ENCODE measurements around the gene ATP6V1G3.
"Not testable (repeated sequence)": the region's sequence is repeated elsewhere in the genome, so short reads cannot be mapped to it uniquely, and the experiment has no call there.

ATP6V1G3 gene

DNA sequence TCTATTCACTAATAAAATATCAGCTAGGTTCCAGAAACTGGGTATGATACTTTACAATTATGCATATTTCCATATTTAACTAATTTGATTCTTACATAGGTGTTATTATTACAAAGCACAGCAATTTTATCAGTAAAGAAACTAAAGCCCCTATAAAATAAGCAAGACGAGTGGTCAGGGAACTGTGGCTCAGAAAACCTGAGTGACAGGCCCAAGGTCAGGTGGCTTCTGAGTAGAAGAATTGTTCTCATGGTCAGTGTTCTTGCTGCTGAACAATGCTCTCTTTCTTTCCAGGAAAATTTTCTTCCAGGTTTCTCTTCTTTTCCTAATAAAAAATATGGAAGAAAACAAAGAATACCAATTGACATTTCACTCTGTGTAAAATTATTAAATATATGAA is 2.2 kb upstream of the ATP6V1G3 start:
- no peak for DNase-seq (ENCODE audit: low spot score)

DNA sequence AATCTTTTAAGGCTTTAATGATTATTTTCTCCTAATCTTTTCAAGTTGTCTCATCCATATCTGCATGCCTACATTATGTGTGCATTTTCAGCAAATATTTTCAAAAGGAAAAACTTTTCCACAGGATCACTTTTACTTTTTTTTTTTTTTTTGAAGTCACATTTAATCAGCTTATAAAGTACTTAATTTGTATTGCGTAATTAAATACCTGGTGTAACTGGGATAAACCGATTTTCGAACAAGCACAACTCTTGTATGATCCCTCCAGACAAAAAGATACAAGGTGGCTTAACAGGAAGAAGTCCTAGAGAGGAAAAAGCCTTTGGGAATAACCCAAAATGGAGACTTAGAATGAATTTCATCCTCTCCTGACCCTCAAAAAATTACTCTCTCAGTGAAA is 1.3 kb upstream of the ATP6V1G3 start:
- DNase-seq (ENCODE audit: low spot score), result no peak

DNA sequence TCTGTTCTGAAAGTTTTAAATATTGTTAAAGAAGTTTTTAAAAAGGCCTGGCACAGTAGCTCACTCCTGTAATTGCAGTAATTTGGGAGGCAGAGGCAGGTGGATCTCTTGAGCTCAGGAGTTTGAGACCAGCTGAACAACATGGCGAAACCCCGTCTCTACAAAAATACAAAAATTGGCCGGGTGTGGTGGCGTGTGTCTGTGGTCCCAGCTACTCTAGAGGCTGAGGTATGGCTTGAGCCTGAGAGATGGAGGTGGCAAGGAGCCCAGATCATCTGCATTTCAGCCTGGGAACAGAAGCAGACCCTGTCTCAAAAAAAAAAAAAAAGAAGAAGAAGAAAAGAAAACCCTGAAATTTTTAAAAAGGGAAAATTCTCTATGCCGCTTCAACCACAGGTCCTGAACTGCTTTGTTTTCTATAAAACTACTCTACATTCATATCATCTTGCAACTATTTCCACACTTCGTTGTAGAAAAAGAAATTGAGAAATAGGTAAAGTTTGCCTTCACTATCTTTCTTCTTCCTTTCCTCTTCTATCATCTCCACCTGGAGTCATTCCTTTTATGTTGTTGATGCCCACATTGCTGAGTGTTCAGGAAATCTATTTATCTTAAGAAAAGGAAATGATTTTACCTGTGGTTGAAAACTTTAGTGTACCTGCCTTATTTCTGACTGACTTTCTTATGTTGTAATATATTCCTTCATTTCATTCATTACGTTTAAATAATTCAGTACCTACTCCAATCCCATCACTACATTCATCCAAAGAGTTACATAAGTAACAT is 1.7 kb downstream of the ATP6V1G3 start:
- DNase-seq (ENCODE audit: low spot score), result no peak

DNA sequence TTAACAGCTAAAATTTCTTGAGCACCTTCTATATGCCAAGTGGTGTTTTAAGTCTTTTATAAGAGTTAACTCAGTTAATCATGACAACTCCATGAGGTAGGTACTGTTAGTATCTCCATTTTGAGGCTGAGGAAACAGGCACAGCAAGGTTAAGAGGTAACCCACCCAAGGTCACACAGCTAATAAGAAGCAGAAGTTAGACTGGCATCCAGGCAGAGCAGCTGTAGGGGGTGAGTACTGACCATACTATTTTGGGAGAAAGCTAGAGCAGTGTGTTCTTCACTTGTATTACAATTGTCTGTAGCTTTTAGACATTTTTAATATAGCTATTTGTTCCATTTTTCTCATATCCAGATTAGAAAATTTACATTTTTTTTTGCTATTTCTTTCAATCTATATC is 4.8 kb downstream of the ATP6V1G3 start:
- no peak for DNase-seq (ENCODE audit: low spot score)

DNA sequence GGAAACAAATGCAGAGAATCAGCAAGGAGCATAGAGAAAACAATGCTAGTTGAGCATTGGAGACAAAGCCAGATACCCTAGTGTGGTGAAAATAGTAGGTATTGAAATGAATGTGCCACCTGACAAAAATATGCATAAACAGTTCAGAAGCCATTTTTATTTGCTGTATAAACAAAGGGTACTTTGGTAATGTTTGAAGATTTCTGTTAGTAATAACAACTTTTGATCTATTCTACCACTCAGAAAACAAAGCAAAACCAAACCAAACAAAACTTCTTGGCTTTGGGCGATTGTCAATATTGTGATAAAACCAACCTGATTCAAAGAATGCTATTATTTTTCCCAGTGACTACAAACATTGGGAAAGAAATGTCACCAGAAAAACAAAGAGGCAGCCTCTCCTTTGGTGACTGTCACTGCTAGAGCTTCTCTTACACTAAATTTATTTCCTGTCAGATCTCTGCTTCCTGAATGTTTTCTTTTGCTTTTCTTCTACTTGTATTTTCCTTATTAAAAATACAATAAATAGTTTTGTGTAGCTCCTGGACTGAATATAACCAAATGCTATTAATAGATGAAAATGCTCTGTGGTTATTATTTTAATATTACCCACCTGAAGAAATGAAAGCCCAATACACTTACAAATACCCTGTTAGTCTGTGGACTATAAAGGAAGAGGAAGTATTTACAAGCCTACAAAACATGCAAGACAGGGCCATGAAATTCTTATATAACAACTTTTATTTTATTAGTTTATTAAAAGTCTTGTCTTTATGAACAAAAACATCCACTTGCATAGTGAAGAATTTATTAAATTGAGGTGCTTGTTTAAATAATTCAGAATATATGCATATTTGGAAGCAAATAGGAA is 5.7 kb downstream of the ATP6V1G3 start:
- DNase-seq (ENCODE audit: low spot score), result no peak

DNA sequence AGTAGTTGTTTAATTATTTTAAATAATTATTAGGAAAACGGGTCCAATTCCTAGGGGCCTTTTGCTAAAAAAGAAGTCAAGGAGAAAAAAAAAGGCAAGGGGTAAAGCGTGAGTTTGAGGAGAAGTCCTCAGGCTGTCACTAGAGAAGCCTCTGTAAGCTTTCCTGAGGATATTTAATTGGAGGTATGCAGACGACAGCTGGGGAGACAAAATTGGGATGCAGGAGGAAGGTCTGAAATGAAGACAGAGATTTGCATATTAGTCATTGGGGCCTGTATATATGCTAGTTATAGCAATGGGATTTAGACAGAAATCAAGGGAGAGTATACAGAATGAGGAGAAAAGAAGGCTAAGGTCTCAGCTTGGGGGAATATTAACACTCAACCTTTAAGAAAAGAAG is 8.6 kb downstream of the ATP6V1G3 start:
- DNase-seq (ENCODE audit: low spot score), result no peak

DNA sequence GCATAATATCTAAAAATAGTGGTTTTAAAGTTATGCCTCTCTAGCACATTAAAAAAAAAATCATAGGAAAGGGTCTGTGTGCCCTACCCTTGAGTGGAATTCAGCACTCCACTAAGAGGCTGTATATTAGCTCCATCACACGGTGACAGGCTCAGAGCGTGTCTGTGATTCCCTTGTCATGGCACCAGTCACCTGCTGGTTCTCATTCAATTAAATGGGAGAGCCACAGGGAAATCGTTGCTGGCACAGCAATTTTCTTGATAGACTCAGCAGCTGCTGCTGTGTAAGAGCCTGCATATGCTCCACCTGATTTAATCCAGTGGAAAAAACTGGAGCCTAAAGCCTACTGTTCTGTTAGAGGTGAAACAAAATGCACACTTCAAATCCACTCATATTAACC is 9.5 kb downstream of the ATP6V1G3 start:
- DNase-seq (ENCODE audit: low spot score), result no peak

DNA sequence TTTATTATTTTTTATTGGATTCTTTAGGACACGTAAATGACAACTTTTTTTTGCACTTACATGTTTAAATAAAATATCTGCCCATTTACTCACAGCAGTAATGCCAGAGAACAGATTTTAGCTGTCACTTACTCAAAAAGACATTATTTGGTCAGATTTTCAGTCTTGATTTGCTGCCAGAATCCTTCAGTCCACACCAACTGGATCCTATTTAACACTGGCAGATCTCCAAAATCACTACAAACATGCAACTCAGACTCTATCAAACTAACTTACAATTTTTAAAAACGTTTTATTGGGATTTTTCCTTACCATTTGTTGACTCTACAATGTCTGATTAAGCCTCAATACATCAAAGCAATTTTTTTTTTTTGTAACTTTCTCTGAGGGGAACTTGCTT is 11.1 kb downstream of the ATP6V1G3 start:
- peak; percentile 16 for DNase-seq (ENCODE audit: low spot score)

DNA sequence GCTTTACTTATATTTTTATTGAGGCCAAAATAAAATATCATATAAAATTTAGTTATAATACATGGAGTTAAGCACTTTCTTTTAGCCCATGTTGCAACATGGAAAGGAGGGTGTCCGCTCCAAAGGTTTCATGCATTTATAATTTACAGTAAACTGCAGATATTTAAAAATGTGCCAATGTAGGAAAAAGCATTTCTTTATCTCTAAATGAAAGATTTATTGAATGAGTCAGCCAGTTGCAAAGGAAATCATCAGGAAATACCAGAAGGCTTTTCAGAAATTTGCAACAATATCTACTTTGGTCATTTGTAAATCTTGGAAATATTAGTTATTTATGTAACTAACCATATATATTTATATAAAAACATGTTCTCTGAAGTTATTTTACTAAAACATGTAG is 12.1 kb downstream of the ATP6V1G3 start:
- no peak for DNase-seq (ENCODE audit: low spot score)

DNA sequence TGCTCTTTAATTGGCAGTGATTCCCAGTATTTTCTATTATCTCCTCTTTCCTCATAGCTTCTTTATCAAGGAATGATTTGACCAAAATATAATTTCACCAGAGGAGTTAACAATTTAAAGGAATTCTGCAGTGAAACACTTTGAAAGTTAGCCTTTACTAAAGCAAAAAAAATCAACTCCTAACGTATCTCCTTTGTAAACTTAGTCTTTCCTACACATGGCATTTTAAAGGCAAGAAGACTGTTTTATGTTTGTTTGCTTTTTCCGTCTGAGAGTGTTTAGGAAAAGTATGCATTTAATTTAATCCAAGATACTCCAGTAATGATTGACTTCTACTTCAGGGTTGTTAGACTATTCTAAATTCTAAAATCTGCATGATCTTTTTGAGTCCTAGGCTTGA is 15.9 kb downstream of the ATP6V1G3 start:
- no peak for DNase-seq (ENCODE audit: low spot score)

DNA sequence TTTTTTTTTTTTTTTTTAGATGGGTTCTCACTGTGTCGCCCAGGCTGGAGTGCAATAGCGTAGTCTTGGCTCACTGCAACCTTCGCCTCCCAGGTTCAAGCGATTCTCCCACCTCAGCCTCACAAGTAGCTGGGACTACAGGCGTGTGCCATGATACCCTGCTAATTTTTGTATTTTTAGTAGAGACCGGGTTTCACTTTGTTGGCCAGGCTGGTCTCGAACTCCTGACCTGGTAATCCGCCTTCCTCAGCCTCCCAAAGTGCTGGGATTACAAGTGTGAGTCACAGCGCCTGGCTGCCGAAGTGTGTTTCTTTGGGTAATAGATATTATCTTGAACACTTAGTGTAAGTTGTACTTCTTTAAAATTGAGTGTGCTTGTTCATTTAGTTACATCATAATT is 16.4 kb downstream of the ATP6V1G3 start:
- DNase-seq (ENCODE audit: low spot score), result not testable (repeated sequence)

DNA sequence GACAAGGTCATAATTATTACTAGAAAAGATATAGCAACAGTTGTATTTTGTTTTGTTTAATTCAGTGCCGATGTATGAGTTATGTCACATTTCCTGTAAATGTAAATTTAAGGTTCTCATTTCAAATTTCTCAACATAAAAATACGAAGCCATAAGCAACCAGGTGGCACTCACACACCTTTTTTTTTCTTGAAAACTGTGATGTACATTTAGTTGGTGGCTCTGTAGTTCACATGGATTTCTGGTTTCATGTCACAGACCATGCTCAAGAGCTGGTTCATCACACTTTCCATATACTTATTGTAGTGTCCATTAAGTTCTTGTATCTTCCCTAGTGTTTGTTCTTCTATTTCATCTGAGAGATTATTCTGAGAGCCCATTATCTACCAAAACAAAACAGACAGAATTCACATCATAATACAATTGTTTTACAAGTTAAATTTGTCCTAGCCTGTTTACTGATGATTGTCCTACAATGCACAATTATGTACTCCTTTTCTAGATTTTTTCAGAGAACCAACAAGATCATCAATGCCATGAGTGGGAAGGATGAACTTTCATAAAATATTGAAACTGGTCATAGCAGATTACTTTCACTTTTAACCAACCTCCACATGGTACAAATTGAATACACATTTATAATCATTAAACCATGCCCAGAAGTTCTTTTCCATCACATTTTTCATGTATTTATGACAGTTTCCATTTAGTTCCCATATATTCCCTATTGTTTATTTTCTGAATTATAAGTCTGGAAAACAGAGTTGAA is 17.1 kb downstream of the ATP6V1G3 start:
- DNase-seq (ENCODE audit: low spot score), result no peak

DNA sequence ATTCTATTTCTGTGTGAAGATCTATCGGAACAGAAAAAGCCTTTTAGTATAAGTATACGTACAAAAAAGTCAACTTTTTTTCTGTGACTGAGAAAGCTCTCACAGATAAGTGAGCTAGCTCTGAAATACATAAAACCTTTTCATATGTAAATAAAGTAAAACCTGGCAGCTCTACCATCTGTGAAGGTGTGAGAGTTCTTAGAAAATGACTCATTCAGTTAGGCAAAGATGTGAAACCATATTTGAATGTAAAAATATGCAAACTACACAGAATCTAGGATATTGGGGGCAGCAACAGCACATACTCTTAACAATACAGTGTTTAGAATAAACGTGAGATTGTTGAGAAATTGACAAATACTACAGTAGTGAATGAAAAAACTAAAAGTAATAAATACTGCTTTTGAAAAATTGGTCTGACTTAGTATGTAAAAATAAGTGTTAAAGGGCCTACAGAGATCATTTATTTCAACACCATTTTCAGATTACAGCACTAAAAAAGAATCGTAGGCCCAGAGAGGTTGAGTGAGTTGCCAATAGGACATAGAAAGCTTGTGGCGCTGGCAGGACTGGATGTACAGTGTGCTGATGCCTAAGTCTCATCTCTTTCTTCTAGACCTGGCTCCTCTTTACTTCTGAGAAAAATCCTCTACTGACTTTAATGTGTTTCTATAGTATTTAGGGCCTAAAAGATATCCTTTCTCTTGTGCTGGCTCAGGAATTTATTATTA is 19.8 kb downstream of the ATP6V1G3 start:
- no peak for DNase-seq (ENCODE audit: low spot score)

DNA sequence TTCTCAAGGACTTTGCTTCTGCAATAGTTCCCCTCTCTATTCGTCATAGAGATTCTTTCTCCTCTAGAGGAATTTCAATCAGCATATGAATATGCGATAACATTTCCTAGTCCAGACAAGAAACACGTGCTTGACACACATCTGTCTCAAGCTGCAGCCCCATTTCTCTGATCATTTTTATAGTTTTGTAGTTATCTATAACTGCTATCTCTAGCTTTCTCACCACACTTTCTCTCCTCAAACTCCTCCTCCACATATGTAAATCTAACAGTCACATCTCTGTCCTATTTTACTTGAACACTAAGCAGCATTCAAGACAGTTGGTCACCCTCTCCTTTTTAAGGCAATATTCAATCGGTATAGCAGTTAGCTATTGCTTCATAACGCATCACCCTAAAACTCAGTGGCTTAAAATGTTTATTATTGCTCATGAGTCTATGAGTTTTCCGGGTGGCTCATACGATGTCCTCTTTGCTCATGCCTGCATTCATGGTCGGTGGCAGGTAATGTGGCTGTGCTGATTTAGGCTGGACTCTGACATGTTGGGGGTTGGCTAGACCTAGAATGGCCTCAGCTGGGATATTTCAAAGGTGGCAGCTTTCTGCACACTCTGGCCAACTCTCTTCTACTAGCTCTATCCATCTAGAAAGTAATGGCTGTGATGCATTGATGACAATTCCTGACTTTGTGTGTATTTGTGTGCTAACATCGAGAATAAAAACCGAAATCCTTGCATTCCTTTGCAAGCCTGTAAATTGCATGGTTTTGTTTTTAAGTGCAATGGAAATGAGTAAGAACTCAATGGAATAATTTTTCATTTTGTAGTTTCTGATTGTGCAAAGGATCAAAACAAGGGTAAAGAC is 20.6 kb downstream of the ATP6V1G3 start:
- DNase-seq (ENCODE audit: low spot score), result no peak

DNA sequence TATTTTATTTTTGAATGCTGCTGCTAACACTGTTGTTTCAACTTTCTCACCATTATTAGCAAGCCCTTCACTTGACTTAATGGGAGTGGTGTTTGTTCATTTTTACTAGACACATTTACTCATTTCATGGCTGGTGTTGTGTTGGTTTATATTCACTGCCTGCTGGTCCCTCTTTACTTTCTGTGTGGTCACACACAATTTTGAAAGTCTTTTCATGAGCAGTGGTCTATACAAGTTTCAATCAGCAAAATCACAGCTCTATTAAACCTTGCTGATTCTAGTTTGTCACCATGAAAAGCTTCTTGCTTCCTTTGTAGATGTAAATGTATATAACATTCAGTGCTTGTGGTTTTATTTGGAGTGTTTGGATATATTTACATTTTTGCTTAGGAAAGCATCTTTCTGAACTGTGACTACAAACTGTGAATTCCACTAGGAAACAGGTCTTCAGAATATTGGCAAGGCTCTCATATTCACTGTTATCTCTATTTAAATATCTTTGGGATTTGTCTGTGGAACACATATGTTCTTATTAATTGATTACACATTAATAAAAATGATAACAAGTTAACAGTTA is 22.8 kb downstream of the ATP6V1G3 start:
- no peak for DNase-seq (ENCODE audit: low spot score)

DNA sequence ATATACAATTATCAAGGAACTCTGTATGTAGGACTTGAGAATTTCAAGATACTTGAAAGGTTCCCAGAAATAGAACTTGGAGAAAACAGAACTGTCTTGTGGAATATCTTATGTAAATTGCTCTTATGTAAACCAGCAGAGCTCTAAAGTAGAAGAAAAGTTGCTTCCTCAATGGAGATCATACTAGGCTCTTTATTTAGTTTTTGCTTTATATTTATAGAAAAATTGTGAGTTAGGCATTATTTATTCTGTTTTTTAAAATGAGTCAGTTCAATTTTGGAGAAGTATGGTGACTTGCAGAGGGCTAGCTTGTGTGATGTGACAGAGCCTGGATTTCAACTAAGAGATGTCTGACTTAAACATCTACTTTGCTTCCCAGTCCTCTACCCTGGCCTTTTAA is 40.4 kb downstream of the ATP6V1G3 start:
- no peak for DNase-seq (ENCODE audit: low spot score)

DNA sequence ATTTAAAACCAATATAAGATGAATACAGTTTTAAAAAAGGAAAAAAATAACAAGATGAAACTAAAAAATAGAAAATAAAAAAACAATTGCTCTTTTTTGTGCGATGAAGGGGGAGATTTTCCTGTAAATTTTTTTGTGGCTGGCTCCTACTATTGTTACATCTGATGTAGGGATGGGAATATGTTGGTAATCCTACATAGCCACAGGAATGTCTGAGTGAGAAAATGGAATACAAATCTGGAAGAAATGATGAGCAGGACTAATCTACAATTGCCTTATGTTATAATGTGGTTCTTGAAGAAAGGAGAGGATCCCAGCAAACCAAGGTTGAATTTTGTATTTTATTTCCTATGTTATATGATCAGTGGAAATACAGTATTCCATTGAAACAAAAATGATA is 40.9 kb downstream of the ATP6V1G3 start:
- DNase-seq (ENCODE audit: low spot score), result no peak

DNA sequence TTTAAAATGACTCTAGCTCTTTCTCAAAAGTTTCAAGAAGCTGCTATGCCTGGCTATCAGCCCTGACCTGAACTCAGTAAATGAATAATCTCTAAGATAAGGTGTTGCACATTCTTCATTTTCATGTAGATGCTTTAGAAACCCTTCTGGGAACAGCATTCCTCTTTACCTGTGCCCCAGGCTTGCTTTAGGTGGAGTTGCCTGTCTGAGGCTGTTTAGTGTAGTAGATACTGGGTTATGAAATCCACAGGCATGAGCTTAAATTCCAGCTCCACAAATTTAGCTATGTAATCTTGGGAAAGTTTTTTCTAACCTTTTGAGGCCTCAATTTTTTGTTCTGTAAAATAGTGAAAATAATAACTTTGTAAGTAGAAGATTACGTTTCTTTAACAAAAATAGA is 41.6 kb downstream of the ATP6V1G3 start:
- no peak for DNase-seq (ENCODE audit: low spot score)

DNA sequence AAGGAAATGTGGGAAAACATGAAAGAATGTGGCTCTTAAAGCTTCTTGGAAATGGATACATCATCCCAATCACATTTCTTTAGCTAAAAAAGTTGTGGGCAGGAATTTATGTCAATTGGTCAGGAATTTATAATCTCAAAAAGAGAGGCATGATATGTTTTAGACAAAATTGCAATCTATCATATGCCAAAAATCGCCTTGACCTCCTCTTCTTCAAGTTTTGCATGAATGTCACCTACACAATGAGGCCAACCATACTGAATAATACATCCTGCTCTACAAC is 42.4 kb downstream of the ATP6V1G3 start:
- DNase-seq (ENCODE audit: low spot score), result no peak

DNA sequence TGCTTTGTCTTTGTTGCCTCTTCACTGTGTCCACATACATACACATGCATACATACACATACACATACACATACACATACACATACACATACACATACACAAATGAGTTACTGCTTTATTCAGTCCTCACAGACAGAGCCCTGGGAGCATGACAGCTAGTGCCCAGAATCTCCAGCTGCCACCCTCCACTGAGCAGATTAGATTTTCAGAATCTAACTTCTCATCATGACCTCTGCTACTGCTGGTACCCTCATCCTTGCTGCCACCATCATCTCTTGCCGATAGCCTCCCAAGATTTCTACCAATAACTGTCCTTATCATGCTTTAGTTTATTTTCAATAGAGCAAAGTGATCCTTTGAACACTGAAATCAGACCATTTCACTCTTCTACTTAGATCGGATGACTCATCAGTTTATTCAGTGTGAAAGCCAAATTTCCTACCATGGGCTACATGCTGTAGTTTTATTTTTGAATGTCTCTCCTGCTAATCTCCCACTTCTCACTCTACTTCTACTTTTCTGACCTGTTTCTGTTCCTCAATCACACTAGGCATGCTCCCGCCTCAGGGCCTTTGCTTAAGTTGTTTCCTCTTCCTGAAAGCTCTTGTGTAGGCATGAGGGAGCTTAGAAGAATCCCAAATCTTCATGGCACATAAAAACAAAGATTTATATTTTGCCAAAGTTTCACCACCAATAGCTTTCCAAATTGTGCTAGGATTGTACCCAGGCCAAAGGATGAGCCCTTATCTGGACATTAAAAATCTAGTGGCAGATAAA is 43.0 kb downstream of the ATP6V1G3 start:
- DNase-seq (ENCODE audit: low spot score), result no peak
